IMR-90 (cell line): Measurements from ENCODE around the gene TAF4.

ENCODE experiments used
- CEBPB ChIP-seq: IDR thresholded peaks from 2 replicates; pipeline ENCODE4 v1.6.1; 2012; ENCODE audit warnings: low read depth, low read length, improper control_type of control experiment
- CHD1 ChIP-seq: IDR thresholded peaks from 2 replicates; pipeline ENCODE4 v1.6.1; 2012; ENCODE audit warnings: low read depth, low read length, improper control_type of control experiment
- POLR2A ChIP-seq: IDR thresholded peaks from 2 replicates; pipeline ENCODE4 v1.6.1; 2012; ENCODE audit warnings: mild to moderate bottlenecking, low read depth, low read length
- TF ChIP-seq, protein P1 (sequence below): conservative IDR thresholded peaks from 2 replicates; pipeline ENCODE4 v1.5.1; 2012; ENCODE audit warnings: mild to moderate bottlenecking, low read depth, low read length, improper control_type of control experiment

DNA sequence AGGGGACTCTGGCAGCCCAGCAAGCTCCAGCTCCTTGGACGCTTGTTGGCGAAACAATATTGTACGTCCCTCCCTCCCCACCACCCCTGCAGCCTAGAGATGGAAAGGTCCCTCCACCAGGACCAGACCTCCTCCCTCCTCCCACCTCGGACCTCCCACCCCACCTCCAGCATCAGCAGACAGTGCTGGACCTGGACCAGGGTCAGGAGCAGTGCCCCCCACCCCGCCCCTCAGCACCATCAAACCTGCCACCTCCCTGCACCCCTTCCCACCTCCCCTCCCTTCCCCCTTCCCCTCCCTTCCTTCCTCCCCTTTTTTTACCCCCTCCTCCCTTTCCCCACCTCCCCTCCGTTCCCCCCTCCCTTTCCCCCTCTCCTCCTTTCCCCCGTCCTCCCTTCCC is 98.4 kb downstream of the TAF4 start:
- TF ChIP-seq, protein P1, sequence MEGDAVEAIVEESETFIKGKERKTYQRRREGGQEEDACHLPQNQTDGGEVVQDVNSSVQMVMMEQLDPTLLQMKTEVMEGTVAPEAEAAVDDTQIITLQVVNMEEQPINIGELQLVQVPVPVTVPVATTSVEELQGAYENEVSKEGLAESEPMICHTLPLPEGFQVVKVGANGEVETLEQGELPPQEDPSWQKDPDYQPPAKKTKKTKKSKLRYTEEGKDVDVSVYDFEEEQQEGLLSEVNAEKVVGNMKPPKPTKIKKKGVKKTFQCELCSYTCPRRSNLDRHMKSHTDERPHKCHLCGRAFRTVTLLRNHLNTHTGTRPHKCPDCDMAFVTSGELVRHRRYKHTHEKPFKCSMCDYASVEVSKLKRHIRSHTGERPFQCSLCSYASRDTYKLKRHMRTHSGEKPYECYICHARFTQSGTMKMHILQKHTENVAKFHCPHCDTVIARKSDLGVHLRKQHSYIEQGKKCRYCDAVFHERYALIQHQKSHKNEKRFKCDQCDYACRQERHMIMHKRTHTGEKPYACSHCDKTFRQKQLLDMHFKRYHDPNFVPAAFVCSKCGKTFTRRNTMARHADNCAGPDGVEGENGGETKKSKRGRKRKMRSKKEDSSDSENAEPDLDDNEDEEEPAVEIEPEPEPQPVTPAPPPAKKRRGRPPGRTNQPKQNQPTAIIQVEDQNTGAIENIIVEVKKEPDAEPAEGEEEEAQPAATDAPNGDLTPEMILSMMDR = no peak
- TF ChIP-seq CHD1 (no peak), POLR2A (no peak), CEBPB (no peak)
